NCI-H187 (cell line): ENCODE results near the gene CNPPD1.

ENCODE experiments used
- DNase-seq, 2 experiments: peaks; one replicate each; lab custom pipeline; 2025; lab: John Stamatoyannopoulos, UW

Gene CNPPD1

DNA sequence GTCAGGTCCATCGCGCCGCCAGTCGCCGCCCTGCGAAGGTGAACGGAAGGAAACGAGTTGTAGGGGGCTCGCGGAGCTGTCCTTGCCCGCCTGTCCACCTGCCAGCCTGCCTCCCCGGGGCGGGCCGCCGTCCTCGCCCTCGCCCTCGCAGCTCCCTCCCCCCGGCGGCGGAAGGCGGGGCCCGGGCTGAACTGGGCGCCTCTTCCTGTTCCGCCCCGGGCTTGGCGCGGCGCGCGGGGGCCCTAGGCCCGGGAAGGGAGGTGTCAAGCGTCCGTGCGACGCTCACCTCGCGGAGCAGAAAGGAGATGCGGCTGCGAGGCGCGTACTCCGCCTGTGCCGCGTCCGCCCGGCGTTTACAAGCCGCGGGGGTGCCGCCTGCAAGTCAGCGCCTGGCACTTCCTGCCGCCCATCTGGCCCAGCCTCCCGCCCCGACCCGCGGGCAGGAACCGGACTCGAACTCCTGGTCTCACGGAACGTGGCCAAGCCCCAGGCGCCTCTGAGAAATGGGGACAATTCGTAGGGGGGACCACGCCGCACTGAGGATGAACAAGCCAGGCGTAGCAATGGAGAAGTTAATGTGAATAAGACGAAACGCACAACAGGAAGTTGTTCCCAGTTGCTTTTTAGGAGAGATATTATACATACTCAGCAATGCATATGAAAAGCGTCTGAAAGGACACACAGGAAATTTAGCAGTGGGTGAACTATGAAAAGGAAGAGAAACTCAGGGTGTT is at the start of gene CNPPD1:
CNPPD1 (minus strand) TSS at position 108 of the 734 bp plus-strand sequence; CDS start at position 11, 97 bp downstream.
- DNase-seq, result peak; percentile 39 to 61

DNA sequence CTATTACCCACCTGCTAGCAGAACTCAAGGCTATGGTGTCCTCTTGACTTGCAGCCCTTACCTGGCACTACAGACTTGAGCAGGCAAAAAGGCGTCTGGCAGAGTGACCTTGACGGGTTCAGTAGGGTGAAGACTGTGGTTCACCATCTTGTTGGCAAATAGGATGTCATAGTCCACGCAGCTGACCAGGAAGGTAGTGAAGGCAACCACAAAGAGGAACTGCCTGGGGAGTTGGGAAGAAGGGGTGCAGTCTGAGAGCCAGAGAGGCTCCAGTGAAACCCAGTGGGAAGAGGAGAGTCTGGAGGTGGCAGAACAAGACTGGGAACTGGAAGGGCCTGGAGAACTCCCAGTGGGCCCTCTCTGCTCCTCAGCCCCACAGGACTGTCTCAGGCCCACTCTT is 48.6 kb upstream of the CNPPD1 start:
- no peak for DNase-seq

DNA sequence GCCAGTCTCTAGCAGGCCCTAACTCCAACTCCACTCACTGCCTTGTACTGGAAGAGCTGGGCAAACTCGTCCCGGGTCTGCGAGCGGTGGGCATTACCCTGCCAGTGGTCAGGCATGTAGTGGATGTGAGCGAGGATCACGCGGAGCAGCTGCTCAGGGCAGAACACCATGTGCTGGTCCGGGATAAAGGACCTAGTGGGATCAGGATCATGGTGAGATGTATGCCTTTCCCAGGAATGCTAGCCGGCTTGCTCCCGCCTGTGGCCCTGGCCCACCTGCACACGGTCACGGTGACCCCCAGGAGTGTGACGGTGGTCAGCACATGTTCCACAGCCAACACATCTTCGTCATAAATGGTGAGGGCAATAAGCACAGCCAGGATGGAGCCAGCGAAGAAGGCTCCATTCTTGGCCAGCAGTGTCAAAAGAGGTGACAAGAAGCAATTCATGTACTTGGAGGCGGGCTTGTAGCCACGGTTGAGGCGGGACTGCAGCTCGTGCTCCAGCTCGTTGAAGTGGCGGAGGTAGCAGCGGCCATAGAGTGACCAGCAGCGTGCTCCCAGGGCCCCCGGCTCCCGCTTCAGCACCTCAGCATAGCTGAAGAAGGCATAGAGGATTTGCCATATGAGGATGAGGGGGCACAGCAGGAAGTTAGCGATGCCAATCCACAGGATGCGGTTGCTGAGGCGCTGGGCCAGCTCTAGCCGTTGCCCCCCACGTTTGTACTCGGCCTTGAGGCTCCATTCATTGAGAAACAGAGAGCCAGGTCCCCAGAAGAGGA is 47.3 kb upstream of the CNPPD1 start:
- DNase-seq, result no peak

DNA sequence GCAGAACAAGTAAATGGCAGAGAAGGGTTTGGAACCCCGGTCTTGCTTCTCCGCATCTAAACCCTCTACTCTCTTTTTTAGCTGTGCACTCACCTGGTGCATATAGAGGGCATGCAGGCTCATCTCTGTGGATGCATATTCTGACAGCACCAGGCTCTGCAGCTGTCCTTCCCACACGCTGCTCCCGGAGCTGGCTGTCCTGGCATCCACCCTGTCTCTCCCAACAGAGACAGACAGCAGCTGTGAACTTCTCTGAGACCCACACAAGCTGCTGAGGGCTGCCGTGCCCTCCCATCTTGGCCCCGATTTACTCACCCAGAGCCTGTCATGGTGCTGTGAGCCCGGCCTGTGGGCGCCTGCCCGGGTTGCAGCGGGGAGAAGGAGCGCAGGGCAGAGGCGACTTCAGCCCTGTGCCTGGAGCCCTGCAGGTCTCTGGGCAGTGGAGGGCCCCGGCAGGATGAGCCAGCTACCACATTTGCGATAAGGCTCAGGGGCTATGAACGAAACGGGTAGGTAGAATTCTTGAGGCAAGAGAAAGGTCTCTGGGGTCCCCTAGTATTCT is 45.3 kb upstream of the CNPPD1 start:
- no peak for DNase-seq

DNA sequence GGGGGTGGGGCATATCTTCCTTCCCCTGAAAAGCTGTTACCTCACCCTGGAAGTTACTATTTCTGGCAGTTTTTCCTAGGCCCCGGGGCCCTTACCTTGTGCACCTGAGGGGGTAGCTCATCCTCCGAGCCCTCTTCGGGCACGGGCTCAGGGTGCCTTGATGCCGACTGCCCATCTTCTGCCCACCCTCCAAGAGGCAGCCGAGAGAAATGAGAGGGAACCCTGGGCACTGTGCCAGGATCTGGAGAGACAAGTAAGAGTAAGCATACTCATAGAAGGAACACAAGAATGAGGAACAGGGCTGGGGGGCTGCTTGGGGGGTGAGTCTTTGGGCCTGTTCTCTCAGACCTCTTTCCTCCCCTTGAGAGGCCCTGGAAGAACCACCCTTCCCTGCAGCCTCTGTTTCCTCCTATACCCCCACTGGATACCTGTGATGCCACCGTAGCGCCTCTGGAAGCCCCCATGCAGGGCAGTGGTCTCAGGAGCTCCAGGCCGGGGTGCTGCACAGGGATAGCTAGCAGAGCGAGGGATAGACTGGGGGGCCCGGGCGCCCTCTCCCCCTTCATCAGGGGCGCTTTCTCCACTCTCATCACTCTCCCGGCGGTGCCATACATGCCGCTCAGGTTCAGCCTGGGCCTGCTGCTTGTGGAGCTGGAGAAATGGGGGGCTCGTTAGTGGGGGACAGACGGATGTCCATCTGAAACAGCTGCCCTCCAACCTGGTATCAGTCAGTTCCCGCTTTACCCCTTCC is 44.1 kb upstream of the CNPPD1 start:
- DNase-seq, result no peak

DNA sequence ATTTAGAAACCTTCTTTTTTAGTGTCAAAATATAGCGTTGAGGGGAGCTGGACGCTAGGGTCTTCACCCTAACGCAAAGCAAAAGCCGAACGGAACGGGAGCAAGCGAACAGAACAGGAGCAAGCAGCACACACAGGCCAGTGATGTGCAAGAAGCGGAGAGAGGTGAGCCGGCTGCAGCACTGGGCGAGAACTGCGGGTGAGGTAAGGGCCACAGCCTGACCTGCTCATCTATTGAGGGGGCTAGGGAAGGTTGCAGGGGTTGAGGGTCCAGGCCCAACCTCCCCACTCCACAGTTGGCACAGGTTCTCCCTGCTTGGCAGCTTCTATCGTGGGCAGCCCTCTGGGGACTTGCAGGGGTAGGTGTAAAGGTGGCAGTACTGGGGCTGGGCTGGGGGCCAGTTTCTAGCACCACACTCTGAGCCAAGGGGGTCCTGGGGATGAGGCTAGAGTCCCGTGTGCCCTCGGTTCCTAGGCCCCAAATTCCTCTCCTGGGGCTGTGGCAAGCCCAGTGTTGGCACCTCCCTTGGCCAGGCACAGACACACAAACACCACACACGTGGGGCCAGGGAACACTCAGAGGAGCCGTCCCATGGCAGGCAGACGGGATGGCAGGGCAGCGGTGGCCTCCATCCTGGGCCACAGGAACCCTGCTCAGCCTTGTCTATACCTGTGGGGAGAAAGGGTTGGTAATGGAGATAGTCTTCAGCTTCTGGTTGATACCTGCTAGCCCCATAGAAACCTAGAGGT is 43.2 kb upstream of the CNPPD1 start:
- DNase-seq, result no peak

DNA sequence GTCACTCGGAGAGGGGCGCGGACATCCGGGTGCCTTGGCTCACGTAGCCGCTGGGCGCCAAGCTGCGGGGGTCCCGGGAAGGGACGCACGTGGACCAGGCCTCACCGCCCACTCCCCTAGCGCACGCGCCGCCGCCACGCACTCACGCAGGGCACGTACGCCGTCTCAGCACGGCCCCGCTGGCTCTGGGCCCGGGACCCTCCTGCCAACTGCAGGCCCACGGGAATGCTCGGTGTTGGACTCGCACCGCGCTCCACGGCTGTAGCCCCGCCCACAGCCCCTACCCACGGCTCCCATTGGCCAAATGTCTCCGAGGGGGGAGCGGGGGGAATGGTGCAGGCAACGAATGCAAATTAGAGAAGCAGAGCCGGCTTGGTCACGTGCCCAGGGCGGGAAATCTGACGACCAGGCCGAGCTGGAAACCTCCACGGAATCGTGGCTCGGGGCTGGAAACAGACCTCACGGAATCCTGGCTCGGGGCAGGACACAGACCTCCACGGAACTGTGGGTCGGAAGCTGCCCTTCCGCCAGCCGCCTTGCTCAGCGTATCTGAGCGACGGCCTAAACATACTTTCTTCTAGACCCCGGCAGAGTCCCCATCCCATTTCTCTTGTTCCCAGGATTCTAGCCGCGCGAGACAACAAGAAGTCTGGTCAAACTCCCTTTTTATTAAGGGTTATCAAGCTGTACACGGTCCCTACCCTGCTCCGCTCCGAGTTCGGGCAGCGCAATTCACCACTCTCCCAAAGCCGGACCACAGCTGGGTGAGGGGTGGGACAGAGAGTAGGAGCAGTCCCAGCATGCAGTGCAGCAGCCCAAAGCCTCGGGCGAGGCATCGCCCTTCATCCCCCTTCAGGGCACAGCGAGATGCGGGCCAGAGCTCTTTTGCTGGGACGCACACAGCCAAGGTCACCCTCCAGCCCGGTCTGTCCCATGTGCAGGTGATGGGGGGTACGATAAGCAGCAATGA is 42.3 kb upstream of the CNPPD1 start, which contains the start of gene ABCB6:
ABCB6 (minus strand) TSS at position 227 of the 970 bp plus-strand sequence. CDS start 285 bp downstream, outside the sequence.
- peak; percentile 38 to 83 for DNase-seq

DNA sequence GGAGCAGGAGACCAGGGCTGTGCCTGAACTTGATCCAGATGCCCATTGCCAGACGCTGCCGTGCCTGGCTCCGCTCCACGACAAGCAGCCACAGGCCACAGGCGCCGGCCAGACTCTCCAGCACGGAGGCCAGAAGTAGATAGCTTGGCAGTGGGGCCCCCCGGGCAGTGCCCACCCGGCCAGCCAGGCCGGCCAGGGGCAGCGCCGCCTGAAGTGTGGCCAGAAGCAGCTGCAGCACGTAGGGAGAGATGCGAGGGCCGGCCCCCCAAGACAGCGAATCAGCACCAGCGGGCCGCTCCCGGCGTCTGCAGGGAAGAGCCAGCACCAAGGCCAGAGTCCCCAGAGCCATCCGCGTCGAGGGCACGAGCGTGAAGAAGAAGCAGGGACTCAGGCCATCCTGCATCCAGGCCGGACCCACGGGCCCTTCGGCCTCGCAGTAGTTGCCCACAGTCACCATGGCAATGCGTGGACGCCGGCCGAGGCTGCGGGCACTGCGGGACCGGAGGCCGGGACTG is 41.5 kb upstream of the CNPPD1 start:
- DNase-seq, result peak in 1 of 2 experiments; percentile 38

DNA sequence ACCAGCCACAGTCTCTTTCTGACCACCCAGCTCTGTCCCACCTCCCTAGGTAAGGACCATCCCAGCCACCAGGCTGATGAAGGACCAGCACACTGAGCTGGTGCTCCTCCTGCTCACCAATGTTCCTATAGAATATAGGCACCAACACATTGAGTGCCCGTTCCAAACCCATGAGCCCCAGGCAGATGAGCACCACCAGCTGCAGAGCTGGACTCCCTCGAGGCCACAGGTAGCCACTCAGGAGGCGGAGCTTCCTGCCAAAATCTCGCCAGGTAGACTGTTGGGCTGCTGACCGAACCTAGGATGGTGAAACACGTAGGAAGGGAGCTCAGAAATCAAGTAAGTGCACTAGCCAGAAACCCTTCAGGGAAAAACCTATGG is 39.8 kb upstream of the CNPPD1 start:
- no peak for DNase-seq

DNA sequence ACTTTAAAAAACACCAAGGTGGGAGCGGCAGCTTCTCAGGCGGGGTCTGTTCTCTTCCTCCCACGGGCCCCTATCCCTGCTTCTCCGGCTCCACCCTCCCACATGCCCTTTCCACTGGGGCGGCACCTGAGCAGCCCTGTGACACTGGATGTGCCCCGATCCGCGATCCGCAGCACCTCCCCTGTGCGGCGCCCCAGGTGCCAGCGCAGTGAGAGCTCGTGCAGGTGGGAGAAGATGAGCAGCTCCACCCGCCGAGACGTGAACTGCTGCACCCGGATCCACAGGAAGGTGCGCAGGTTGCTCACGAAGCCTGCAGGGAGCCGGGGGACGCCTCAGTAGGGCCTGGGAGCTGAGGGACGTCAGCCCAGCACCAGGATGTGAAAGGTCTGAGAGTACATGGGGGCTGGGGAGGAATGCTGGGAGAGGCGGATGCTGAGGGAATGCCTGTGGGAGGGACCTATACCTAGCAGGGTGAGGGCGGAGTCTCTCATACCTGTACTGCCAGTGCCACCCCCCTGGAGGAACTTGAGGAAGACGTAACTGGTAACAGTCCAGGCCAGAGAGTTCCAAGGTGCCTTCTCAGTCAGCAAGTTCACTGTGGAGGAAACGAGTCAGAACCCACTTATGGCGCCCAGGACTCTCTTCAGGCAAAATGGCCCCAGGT is 39.3 kb upstream of the CNPPD1 start:
- DNase-seq, result no peak

DNA sequence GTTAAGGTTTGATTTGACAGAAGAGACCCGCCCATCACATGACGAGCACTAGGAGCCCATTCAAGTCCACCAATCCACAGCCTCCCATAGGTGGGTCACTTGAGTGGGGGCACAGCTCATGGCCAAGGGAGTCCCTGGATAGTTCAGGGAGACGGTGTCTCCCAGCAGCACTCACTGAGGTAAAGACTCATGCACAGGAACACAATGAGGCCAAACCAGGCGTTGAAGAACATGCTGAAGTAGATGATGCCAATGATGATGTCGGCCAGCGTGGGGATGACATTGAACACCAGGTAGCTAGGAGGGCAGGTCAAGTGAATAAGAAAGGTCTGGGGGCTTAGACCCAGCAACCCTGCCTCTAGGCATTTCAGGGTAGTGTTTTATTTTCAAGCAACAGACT is 38.1 kb upstream of the CNPPD1 start:
- DNase-seq, result no peak

DNA sequence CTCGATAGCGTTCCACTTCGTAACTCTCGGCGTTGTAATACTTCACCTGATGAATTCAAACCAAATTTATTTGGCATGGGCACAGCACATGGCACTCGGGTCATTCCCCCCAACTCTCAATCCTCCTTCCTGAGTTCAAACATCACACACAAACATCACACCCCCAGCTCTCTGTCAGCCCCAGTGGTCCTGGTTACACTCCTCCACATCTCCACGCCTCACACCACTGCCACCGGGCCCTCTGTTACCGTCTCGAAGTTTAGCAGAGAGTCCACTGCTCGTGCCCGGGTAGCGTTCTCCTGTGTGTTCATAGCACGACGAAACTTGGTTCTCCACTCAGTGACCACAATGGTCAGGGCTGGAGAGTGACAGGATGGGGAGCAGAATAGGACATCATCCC is 37.4 kb upstream of the CNPPD1 start:
- no peak for DNase-seq

DNA sequence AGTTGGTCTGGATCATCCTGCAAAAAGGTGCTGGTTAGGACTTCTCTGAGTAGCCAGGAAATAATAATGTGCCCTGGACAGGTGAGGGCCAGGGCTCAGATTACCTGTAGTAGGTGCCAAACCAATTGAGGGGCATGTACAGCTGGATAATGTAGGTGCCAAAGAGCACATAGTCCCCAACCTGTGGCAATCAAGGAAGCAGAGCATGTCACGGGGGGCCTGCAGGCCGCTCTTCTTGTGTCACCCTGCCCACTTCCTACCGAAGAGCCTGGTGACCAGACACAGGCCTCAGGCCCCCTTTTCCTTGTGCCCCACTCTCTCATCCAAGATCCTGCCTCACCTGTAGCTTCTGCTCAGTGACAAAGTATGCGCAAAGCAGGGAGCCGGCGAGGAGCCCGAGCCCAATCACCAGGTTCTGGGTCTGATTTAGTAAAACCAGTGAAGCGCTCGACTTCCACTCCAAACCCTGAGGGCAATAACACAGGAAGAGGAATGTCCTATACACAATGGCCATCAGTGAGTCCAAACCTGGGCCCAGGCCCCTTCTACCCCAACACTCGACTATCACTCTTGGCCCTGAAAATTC is 36.9 kb upstream of the CNPPD1 start:
- no peak for DNase-seq

DNA sequence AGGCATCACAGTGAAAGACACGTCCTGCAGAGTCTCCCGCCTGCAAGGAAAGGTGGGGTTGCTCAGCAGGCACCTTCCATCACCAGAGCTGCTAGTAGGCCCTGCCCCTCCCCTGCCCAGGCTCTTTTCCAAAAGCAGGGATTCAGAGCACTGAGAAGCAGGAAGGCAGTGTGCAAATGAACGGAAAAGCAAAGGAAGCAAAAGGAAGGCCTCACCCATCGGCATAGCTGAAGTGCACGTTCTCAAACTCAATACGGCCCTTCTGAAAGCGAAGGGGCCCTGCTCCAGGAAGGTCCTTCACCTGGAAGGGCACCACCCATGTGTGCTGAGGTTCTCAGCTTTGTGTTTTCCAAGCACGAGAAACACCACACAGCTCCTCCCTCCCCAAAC is 36.3 kb upstream of the CNPPD1 start:
- DNase-seq, result no peak

DNA sequence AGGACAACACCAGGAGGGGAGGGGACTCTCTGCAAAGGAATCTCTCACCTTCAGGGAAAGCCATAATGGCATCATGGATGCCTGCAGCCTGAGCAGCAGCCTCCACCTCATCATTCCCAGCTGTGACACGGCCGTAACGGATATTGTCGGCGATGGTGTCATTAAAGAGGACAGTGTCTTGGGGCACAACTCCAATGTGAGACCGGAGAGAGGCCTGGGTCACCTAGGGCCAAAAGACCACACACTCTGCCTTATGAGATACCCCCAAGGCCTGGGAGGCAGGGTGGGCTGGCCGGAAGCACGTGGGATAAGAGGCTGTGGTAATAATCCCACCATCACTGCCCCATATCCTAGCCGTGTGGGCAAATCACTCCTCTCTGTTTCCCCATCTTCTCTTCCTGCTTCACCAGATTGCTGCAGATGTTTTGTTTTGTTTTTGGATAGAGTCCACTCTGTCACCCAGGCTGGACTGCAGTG is 34.2 kb upstream of the CNPPD1 start:
- DNase-seq, result no peak

DNA sequence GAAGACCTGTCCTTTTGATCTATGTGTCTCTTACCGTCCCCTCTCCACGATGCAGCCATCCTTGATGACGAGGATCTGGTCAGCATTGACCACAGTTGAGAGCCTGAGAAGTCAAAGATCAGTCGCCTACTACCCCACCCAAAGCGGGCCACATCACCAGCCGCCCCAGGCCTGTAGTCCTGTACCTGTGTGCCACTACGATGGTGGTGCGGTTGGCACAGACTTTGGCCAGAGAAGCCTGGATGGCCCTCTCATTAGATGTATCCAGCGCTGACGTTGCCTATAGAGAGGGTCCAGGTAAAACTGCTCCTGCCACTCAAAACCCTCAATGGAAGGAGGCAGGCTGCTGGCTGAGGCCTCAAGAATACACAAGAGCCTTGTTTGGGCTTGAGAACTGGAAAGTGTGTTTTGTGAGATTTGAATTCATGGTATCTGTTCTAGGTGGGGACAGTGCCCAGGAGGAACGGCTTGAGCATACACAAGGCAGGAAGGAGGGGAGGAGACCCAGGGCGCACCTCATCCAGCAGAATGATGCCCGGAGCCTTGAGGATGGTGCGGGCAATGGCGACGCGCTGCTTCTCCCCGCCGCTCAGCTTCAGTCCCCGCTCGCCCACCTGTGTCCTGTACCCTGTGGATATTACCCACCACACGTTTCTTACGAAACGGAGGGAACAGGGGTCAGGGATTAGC is 33.6 kb upstream of the CNPPD1 start:
- no peak for DNase-seq

DNA sequence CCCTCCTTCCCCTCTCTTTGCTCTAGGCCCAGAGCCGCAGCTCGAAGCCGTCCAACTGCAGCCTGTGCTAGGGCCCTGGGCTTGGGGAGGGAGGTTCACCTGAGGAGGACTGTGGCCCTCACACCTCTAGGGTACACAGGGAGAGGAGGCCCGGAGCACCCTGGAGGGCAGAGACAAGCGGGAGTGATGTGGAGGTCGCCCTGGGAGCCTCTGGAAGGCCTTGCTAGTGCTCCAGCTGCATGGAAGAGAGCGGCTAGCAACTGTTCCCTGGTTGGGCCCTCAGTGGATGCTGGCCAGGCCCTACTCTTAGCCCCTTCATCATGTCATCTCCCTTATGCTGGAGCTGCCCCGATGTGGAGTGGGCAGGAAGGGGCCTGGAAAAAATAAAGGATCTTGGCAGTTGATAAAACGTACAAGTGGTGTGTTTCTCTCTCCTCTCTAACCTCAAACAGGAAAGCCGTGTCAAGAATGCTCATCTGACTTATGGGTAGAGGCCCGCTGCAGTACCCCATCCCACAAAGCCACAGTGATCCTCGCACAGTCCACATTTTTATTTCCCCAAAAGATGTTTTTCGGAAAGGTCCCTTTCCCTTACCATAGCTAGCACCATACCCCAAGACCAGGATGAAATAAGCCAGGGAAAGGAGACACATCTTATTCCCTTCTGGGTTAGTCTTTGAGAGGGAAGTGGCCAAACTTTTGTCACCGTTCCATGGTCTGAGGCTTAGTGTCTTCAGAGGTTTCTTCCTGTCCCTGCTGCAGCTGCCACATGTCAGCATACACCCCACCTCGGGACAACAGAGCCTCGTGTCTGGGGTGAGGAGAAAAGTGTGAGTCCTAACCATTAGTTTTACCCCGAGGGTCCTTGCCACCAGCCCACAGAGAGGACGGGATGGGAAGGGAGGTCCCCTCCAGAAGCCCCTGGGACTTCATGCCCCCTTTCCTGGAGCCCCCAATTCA is 32.8 kb upstream of the CNPPD1 start:
- no peak for DNase-seq
